Measurements from ENCODE around the gene RABGAP1L. TPM values are rescaled to one million over a fixed set of nuclear protein-coding genes. Genes with fewer than 3 reads are reported as not detected.
A peak's percentile ranks its signal among the peaks of the same experiment; 100 is the strongest.
"Not testable (repeated sequence)": the region's sequence is repeated elsewhere in the genome, so short reads cannot be mapped to it uniquely, and the experiment has no call there.

The RABGAP1L gene
- total RNA-seq, 6 donors from 2014 or later = 41.3 to 229 (median 85.3) TPM

DNA sequence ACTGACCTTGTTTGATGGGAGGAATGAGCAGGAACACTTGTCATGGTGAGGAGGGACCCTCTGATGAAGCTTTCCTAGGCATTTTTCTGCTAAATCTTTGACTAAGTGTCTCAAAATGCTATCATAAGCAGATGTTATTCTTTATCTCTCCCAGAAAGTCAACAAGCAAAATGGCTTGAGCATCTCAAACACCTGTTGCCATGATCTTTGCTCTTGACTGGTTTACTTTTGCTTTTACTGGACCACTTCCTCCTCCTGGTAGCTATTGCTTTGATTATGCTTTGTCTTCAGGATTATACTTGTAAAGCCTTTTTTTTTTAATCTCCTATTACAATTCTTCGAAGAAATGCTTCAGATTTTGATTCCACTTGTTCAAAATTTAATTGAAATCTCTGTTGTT is 445.9 kb downstream of the RABGAP1L start:
- no peak for ATAC-seq (ENCODE audit: low FRiP score in 2 of 2)
- no peaks in the 10 kb centered on the region for H3K4me1 ChIP-seq
- no peaks in the 10 kb centered on the region for H3K9me3 ChIP-seq
- H3K27me3 ChIP-seq = no peaks in the 10 kb centered on the region
- WGBS, 2 donors = 79 to 86% methylated on average over 1 of the region's 1 CpG
- DNase-seq = no peak
- H3K4me3 ChIP-seq = no peak overlapping the region
- H3K36me3 ChIP-seq = no peaks in the 10 kb centered on the region
- no peak overlapping the region for H3K27ac ChIP-seq
- no peak for TF ChIP-seq POLR2A (IDR thresholded peaks at IDR 0.05)
- no peak for TF ChIP-seq EP300 (IDR thresholded peaks at IDR 0.05)
- TF ChIP-seq, protein P1, sequence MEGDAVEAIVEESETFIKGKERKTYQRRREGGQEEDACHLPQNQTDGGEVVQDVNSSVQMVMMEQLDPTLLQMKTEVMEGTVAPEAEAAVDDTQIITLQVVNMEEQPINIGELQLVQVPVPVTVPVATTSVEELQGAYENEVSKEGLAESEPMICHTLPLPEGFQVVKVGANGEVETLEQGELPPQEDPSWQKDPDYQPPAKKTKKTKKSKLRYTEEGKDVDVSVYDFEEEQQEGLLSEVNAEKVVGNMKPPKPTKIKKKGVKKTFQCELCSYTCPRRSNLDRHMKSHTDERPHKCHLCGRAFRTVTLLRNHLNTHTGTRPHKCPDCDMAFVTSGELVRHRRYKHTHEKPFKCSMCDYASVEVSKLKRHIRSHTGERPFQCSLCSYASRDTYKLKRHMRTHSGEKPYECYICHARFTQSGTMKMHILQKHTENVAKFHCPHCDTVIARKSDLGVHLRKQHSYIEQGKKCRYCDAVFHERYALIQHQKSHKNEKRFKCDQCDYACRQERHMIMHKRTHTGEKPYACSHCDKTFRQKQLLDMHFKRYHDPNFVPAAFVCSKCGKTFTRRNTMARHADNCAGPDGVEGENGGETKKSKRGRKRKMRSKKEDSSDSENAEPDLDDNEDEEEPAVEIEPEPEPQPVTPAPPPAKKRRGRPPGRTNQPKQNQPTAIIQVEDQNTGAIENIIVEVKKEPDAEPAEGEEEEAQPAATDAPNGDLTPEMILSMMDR (IDR thresholded peaks at IDR 0.05) = no peak
- TF ChIP-seq POLR2AphosphoS5 (IDR thresholded peaks at IDR 0.05) = no peak

DNA sequence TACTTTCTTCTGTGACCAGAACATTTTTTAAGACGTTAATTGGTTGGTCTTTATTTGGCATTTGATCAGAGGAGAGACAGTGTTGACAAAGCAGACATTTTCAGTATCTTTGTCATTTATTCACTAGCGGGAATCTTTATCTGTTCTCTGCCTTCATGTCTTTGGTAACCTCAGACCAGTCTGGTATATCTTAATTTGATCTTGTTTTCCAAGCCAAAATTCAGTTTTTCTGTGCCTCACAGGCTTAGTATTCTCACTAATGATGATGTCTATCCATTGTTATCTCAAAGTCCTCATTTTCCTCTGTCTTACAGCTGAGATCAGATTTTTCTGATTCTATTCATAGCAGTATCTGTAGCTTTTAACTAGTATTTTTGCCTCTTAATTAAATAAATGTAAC is 447.2 kb downstream of the RABGAP1L start:
- no peaks in the 10 kb centered on the region for H3K9me3 ChIP-seq
- ATAC-seq (ENCODE audit: low FRiP score in 2 of 2) = no peak
- 92 to 94% methylated on average over 2 of the region's 2 CpGs for WGBS, 2 donors

DNA sequence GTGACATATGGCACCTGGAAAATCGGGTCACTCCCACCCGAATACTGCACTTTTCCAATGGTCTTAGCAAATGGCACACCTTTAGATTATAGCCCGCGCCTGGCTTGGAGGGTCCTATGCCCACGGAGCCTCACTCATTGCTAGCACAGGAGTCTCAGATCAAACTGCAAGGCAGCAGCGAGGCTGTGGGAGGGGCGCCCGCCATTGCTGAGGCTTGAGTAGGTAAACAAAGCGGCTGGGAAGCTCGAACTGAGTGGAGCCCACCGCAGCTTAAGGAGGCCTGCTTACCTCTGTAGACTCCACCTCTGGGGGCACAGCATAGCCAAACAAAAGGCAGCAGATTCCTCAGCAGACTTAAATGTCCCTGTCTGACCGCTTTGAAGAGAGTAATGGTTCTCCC is 458.6 kb downstream of the RABGAP1L start:
- ATAC-seq (ENCODE audit: low FRiP score in 2 of 2); H3K27ac ChIP-seq; H3K36me3 ChIP-seq; H3K4me3 ChIP-seq; H3K27me3 ChIP-seq; H3K4me1 ChIP-seq; H3K9me3 ChIP-seq: not testable (repeated sequence)
- 95 to 100% methylated on average over 8 to 12 of the region's 12 CpGs for WGBS, 2 donors
- DNase-seq = peak in 1 of 2 donors; percentile 50

More for the DNA sequence above, 447.2 kb downstream of the RABGAP1L start:
- Histone ChIP-seq H3K4me3 (no peak overlapping the region), H3K36me3 (no peaks in the 10 kb centered on the region), H3K27ac (no peak overlapping the region), H3K4me1 (no peaks in the 10 kb centered on the region), H3K27me3 (no peaks in the 10 kb centered on the region)
- no peak for DNase-seq
- TF ChIP-seq POLR2AphosphoS5 (IDR thresholded peaks at IDR 0.05) (no peak), POLR2A (IDR thresholded peaks at IDR 0.05) (no peak), EP300 (IDR thresholded peaks at IDR 0.05) (no peak)
- TF ChIP-seq, protein P1 (IDR thresholded peaks at IDR 0.05) = no peak

DNA sequence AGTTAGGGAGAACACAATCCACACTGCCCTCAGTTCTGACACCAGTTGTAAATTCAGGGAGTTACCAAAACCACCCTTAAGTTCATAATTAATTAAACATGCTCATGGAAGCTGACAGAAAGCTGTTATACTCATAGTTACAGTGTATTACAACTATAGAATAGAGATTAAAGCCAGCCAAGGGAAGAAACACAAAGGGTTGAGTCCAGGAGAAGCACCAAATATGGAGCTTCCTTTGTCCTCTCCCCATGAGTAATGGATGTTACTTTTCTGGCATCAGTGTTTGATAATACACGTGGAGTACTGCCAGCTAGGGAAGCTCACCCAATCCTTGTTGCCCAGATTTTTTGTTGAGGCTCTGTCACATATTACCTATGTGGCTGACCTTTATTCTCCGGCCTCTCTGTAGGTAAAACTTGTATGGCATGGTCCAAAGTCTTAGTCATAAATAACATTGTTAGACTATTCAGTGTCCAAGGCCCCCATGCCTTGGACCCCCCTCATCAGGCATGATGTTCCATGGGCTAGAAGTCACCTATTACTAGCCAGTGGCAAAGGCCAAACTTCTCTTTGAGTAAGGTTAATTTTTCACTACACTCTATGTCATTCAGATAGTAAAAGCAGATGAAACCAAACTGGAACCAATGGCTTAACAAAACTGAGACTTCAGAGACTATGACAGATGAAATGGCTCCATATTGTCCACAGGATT is 464.2 kb downstream of the RABGAP1L start:
- no peak for ATAC-seq (ENCODE audit: low FRiP score in 2 of 2)
- H3K4me3 ChIP-seq = no peak overlapping the region
- no peaks in the 10 kb centered on the region for H3K9me3 ChIP-seq
- 75 to 82% methylated on average over 2 of the region's 2 CpGs for WGBS, 2 donors
- no peaks in the 10 kb centered on the region for H3K27me3 ChIP-seq
- no peak overlapping the region for H3K27ac ChIP-seq
- no peak for DNase-seq
- H3K36me3 ChIP-seq = no peaks in the 10 kb centered on the region
- TF ChIP-seq POLR2AphosphoS5 (IDR thresholded peaks at IDR 0.05) (no peak), POLR2A (IDR thresholded peaks at IDR 0.05) (no peak), EP300 (IDR thresholded peaks at IDR 0.05) (no peak)
- TF ChIP-seq, protein P1 (IDR thresholded peaks at IDR 0.05) = no peak
- H3K4me1 ChIP-seq = no peaks in the 10 kb centered on the region

DNA sequence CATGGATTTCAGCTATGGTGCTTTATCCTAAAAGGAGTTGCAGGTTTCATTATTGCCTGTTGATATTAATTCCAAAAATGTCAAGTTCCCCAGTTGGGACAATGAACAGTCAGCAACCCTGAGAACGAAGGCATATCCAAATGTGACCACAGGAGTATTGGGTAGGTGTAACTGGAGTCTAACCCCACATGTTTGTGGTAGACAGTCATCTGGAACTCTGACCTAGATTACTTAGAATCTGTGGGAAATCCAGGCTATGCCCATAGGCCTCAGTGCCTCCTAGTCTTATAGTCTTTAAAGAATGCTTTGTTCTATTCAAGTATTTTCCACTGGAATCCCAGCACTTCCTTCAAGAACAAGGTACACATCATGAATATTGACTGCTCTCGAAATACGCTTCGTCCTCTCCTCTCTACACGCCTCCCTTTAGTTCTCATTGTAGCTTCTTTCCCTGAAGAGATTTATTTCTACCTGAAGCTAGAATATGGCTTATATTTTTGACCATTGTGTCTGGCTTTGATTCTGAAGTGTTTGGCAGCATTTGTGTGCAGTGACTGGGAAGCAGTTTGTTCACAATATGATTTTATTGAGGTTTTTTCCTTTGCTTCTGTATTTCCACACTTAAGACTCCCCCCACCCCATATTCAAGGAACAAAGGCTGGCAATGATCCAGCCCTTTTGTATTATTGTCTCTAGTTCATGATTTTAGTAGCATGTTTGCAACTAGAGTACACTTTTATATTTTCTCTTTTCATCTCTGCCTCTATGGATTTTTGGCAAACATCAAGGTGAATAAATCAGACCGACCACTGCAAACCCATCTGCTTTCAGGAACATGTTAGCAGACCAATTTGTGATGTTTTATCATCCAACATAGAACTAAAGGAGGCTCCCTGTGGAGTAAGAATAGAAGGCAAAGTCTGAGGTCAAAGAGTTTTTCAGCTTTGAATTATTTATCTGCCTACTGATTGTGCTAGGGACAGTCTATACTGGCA is 467.0 kb downstream of the RABGAP1L start:
- no peak overlapping the region for H3K4me3 ChIP-seq

More for the DNA sequence above, 467.0 kb downstream of the RABGAP1L start:
- Histone ChIP-seq H3K9me3 (no peaks in the 10 kb centered on the region), H3K27ac (no peak overlapping the region), H3K4me1 (no peaks in the 10 kb centered on the region), H3K27me3 (no peaks in the 10 kb centered on the region), H3K36me3 (no peaks in the 10 kb centered on the region)
- TF ChIP-seq, protein P1 (IDR thresholded peaks at IDR 0.05) = no peak
- TF ChIP-seq EP300 (IDR thresholded peaks at IDR 0.05) (no peak), POLR2AphosphoS5 (IDR thresholded peaks at IDR 0.05) (no peak), POLR2A (IDR thresholded peaks at IDR 0.05) (no peak)
- no peak for DNase-seq
- 89% methylated on average over 6 of the region's 6 CpGs for WGBS, 2 donors
- no peak for ATAC-seq (ENCODE audit: low FRiP score in 2 of 2)
